ENCODE measurements around the gene GSTM2.

GSTM2 gene

GRCh38 chr1:109667452-109668122, at the start of gene GSTM2:
TSS of gene GSTM2 (plus strand) at chr1:109668057. CDS start at chr1:109668116, 59 bp downstream.
- no peak for DNase-seq

DNA sequence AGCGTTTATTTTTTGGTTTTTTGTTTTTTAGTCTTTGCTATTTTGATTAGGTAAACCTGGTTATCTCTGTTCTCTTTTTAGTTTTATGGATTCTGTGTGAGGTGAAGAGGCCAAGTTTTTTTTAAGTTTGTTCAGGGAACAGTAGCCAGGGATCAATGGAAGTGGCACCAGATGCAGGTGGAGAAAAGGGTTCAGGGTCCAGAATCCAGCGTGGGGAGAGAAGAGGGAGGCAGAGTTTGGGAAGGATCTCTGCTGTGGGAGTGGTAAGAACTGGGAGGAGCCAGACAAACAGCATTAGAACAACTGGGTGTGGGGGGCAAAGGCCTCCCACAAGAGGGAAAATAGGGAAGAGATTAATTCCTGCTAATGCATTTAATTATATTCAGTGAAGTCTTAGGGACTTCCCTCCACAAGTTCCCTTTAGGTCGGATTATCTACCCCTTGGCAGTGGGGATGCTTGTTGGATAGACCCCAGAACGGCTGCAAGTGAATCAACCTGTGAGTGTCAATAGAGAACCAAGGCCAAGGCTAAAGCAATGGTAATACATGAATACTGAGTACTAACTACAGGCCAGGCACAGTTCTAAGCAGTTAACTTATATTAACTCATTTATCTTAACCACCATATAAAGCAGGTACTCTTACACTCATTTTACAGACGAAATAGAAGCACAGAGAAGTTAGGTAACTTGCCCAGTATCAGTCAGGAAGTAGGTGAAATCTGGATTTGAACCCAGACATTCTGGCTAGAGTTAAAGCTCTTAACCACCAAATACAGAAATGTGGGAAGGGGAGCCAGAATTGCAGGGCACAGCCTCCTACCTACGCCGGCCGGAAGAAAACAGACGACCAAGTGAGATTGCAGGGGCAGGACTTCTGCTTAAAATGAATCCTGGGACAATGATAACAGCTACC, 48.9 kb upstream of the GSTM2 start:
- DNase-seq, result no peak

DNA sequence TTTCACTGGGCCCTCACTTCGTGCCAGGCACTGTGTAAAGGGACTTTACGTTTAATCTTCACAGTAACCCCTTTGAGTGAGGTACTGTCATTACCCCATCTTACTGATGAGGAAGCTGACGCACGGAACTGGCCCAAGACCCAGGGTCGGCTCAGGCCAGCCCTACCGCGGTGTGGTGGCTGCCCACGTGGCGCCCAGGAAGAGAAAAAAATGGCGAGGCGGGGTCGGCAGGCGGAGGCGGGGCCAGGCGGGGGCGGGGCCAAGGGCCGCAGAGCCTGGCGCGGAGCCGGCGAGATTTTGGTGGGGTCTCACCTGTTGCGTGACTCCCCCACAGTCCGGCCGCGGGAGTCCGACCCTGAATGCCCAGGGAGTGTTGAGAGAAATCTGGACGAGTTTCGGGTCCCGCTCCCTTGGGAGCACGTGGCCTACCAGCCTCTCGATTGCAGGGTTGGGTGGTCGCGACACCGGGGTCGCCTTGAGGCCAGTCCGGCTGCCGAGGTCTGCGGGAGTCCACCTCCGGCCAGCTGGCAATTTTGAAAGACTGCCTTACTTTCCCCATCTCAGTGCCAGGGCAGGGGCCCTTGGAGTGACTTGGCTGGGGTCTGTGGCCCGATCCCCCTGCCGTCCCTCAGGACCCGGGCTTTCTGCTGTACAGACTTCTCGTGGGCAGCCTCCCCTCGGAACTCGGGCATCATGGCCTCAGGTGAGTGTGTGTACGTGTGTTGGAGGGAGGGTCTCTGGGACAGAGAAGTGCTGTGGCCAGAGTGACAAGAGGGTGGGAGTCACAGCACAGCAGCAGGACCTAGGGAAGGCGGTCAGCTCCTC, 48.1 kb upstream of the GSTM2 start, which contains the start of the genes AMPD2 and GNAT2:
Gene AMPD2, plus strand, starts transcription at position 262 of the 825 bp plus-strand sequence. CDS start 1,339 bp downstream, outside the sequence.
Gene GNAT2, minus strand, starts transcription at position 41 of the 825 bp plus-strand sequence. CDS start 6,746 bp downstream, outside the sequence.
- peak; percentile 74 for DNase-seq

DNA sequence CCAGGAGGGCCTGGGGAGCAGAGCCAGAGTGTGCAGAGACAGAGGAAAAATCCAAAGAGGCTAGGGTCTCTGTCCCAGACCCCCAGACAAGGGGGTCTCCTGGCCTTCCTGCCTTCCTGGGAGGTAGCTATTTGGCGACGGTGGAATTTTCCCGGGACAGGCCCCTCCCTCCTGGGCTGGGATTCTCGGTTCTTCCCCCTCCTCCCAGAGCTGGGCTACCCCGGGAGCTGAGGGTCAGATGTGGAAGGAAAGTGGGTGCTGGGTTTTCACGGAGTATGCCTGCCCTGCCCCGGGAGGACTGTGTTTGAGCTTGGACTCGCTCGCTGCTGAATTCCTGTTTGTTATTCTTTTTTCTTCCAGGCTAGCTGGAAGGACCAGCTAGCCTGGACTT, 47.5 kb upstream of the GSTM2 start:
- DNase-seq, result no peak

- peak; percentile 93 for DNase-seq
Observed at GRCh38 chr1:109620841-109621286, 47.0 kb upstream of the GSTM2 start.

DNA sequence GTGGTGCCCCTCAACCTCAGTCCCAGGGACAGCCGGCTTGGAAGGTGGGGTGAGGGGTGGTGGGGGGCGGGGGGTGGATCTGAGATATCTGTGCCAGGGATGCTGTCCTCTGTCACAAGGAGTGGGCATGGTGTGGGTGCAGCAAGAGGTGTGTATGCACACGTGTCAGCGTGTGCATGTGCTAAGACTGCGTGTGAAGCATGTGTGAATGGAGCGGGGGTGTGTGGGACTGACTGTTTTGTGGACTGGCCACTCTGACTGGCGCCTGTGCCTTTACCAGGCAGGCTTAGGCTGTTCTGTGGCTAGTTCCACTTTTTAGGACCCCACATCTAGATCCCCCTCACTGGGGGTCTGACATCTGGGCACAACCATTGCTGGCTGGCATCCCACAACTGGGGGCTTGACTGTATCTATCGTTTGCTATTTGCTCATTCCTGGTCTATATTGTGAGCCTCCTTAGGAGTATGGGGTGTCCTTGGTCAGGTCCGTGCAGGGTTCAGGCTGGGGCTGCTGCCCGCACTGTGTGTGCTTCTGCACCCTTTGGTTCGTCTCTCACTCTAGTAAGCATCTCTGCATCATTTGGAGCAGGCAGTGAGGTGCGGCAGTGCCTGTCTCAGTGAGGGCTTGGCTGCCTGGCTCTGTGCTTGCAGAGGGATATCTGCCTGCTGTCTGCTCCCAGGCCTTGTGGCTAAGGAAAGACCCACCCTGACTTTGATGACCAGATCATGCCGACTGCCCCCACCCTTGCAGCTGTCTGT, 46.3 kb upstream of the GSTM2 start:
- DNase-seq, result no peak

- no peak for DNase-seq
Observed at GRCh38 chr1:109622137-109622892, 45.5 kb upstream of the GSTM2 start.

- DNase-seq, result no peak
Observed at GRCh38 chr1:109622895-109623294, 45.0 kb upstream of the GSTM2 start.

DNA sequence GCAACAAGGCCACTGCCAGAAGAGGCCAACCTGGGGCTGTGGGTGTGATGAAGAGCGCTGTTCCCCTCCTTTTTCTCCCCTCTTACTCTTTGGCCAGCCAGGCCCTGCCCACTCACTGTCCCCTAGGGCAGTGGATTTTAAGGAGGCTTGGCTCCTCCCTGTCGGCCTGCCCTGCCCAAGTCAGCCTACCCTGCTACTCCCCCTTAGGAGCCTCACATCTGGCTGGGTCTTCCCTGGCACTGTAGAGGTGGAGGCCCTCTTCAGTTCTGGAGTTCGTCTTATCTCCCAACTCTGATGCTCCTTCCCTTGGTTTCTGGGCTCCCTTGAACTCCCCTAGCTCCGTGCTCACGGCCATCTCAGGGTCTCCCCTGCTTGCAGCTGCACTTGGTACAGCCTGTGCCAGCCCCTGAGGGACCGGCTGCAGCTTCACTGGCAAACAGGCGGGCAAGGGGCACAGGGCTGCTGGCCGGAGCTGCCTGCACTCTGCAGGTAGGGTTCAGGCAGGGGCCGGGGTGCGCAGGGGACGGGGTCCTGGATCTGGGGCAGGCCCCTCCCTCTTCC, 44.2 kb upstream of the GSTM2 start:
- DNase-seq, result no peak

DNA sequence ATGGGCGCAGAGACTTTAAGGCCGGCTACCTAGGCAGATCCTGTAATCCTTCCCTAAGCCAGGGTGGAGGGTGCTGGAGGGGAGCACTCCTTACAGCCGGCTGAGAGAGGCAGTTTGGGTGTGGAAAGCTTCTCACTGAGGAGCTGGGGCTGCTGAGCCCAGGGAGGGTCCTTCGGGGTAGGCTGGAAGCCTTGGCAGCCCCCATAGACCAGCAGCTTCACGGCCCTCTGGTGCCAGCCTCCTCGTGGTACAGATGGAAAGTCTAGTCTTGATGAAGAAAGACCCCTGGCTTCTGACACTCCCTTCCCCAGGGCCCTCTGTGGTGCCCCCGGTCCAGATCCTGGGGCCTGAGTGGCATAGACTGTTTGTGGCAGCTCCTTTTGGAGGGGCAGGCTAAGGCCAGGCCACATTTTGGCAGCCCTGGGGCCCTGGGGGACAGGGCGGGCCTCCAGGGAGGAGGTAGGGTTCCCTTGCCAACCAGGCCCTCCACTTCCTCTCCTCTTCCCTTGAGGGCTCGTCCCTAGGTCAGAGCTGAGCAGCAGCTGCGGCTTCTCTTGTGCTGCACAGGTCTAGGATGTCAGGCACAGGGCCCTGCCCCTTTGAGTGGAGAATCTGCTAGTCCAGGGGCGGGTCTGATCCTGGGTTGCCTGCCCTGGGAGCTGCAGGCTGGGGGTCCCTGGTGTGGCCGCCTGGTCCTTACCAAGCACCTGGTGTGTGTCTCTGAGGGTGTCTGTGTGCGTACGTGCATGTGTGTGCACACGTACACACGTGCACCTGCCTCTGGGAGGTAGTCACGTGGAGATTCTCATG, 43.5 kb upstream of the GSTM2 start:
- peak; percentile 47 for DNase-seq

DNA sequence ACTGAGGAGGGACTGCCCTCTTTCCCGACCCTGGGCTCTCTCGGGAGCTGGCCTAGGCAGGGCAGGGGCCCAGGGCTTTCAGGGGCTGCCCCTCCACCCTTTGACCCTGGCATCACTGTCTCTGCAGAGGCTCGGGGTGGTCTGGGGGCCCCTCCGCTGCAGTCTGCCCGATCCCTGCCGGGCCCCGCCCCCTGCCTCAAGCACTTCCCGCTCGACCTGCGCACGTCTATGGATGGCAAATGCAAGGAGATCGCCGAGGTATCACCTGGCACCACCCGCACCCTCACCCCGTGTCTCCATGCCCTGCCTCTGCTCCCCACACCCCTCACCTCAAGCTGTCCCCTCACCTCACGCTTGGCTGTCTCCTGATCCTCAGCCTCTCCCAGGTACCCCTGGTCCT, 42.7 kb upstream of the GSTM2 start:
- DNase-seq, result no peak

- DNase-seq, result no peak
Observed at GRCh38 chr1:109625601-109626560, 42.0 kb upstream of the GSTM2 start.

- no peak for DNase-seq
Observed at GRCh38 chr1:109626682-109627408, 41.0 kb upstream of the GSTM2 start.

GRCh38 chr1:109627692-109628399, 40.0 kb upstream of the GSTM2 start:
- DNase-seq, result no peak

DNA sequence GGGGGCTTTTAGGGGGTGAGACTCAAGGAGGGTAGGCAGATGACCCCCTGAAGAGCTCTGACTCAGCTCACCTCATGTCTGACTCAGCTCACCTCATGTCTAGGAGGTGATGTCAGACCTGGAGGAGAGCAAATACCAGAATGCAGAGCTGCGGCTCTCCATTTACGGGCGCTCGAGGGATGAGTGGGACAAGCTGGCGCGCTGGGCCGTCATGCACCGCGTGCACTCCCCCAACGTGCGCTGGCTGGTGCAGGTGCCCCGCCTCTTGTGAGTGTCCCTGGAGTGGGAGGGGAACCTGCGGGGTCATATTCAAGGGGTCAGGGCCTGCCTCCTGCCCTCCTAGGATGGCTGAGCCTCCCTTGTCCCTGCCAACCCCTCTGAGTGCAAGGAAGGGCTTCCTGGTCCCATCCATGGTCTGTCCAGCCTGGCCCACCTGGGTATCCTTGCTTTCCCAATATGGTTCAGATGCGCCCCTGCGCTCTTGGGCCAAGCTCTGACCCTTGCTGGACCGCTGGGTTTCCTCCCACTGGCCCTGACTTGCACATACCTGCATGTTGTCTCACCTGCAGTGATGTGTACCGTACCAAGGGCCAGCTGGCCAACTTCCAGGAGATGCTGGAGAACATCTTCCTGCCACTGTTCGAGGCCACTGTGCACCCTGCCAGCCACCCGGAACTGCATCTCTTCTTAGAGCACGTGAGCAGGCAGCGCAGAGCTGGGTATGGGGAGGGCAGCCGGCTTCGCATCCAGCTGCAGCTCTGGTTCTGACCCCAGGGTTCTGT, 39.1 kb upstream of the GSTM2 start:
- DNase-seq, result no peak

DNA sequence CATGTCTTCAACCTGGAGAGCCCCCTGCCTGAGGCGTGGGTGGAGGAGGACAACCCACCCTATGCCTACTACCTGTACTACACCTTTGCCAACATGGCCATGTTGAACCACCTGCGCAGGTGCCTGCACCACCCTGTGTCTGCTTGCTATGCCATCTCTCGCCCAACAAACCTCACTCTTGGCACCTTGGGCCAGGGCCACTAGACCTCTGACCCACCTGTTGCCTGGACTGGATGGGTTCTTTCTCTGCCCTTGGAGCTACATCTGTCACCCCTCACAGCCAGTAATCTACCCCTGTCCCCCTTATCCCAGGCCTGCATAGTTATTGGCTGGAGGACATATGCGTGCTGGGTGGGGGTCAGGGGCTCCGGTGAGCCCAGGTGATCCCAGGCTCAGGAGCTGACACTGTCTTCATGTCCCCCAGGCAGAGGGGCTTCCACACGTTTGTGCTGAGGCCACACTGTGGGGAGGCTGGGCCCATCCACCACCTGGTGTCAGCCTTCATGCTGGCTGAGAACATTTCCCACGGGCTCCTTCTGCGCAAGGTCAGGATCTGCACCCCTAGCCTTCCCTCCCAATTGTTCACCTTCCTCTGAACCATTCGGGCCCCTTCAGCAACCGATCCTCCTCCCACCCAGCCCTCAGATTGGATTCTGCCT, 38.4 kb upstream of the GSTM2 start:
- no peak for DNase-seq

Measured in GF-D8 (cell line).